T-cell (primary cell): ENCODE results near the gene CFAP74. TPM values are rescaled to one million over a fixed set of nuclear protein-coding genes. Genes with fewer than 3 reads are reported as not detected.

Source experiments
- ATAC-seq, 4 experiments: fragments of 200-7000 bp in 3 of 4; fragments of 150-1000 bp in 1 of 4; cut with Tn5 transposase; replicated peaks in 1 of 4; 1 replicate in 3 of 4; 2 replicates in 1 of 4; pipeline ENCODE4 v1.10.0; 2021; ENCODE audit warnings: moderate library complexity in 3 of 4, mild to moderate bottlenecking in 2 of 4, moderate number of reproducible peaks in 1 of 4
- CTCF ChIA-PET, 2 donors: fragments of 300-600 bp; sonication (Branson Sonifier 250); formaldehyde crosslinking; loops; one replicate each; lab custom pipeline; 2022; ENCODE audit warnings: antibody characterized with exemption in 2 of 2; lab: Charles Lee
- POLR2A ChIA-PET, 2 donors: fragments of 300-600 bp; sonication (Branson Sonifier 250); formaldehyde crosslinking; loops; one replicate each; lab custom pipeline; 2022; ENCODE audit warnings: antibody characterized with exemption in 2 of 2; lab: Charles Lee
- DNase-seq, 35 experiments: peaks; one replicate each; pipeline versions ENCODE4 v3.0.0 to v3.0.0-alpha.2; 2013 to 2023
- H3K27ac ChIP-seq: one replicate; pipeline ENCODE4 v1.5.1; 2013; ENCODE audit warnings: low read length
- H3K27me3 ChIP-seq, 2 experiments: replicated peaks in 1 of 2; 1 replicate in 1 of 2; 2 replicates in 1 of 2; pipeline versions ENCODE4 v1.6.1 to v1.7.0; 2013; ENCODE audit warnings: low read length in 1 of 2, mixed read lengths in 1 of 2; ENCODE audit not compliant: control insufficient read depth in 2 of 2, insufficient read depth in 2 of 2; ENCODE audit errors: extremely low read depth in 1 of 2
- H3K36me3 ChIP-seq, 2 donors: 1 replicate in 1 of 2; 2 replicates in 1 of 2; pipeline versions ENCODE4 v1.6.1 to v1.7.0; 2013; ENCODE audit warnings: low read length in 1 of 2; ENCODE audit not compliant: control insufficient read depth in 2 of 2, insufficient read depth in 1 of 2; ENCODE audit errors: extremely low read depth in 1 of 2
- H3K4me1 ChIP-seq, 2 experiments: 1 replicate in 1 of 2; 2 replicates in 1 of 2; pipeline versions ENCODE4 v1.6.1 to v1.7.0; 2013; ENCODE audit warnings: low read length in 2 of 2, mixed read lengths in 1 of 2; ENCODE audit not compliant: insufficient read depth in 2 of 2, control insufficient read depth in 1 of 2; ENCODE audit errors: extremely low read depth in 1 of 2
- H3K4me3 ChIP-seq, 2 donors: 1 replicate in 1 of 2; 2 replicates in 1 of 2; pipeline versions ENCODE4 v1.5.1 to v1.7.0; 2013; ENCODE audit warnings: mild to moderate bottlenecking in 2 of 2, low read length in 1 of 2, moderate library complexity in 1 of 2; ENCODE audit not compliant: control insufficient read depth in 1 of 2; ENCODE audit errors: extremely low read depth in 1 of 2
- H3K9me3 ChIP-seq: 2 replicates; pipeline ENCODE4 v1.7.0; 2013
- H3K27ac Mint-ChIP-seq, 2 donors: one replicate each; pipeline ENCODE4 v1.8.0; 2020 to 2021; ENCODE audit warnings: mild to moderate bottlenecking in 2 of 2, mixed read lengths in 2 of 2
- H3K27me3 Mint-ChIP-seq, 2 donors: one replicate each; pipeline ENCODE4 v1.8.0; 2021 to 2022; ENCODE audit warnings: mixed read lengths in 2 of 2
- H3K36me3 Mint-ChIP-seq: one replicate; pipeline ENCODE4 v1.8.0; 2021; ENCODE audit warnings: mixed read lengths
- H3K4me1 Mint-ChIP-seq, 3 donors: one replicate each; pipeline ENCODE4 v1.8.0; 2020 to 2022; ENCODE audit warnings: mixed read lengths in 3 of 3, mild to moderate bottlenecking in 1 of 3
- H3K4me3 Mint-ChIP-seq, 3 donors: one replicate each; pipeline ENCODE4 v1.8.0; 2020 to 2022; ENCODE audit warnings: mild to moderate bottlenecking in 3 of 3, mixed read lengths in 3 of 3, moderate library complexity in 3 of 3
- H3K9me3 Mint-ChIP-seq, 3 donors: one replicate each; pipeline ENCODE4 v1.8.0; 2020 to 2022; ENCODE audit warnings: mixed read lengths in 3 of 3
- WGBS: methylation state at CpG from one replicate; pipeline ENCODE4 v1.1.5; 2013; ENCODE audit warnings: missing lambda C conversion rate; ENCODE audit not compliant: insufficient coverage; 5-methylcytosine and 5-hydroxymethylcytosine counted together
- total RNA-seq, 35 experiments: library from RNA in 6 of 35; stranded (reverse) in 6 of 35; fragments of 120-200 nt in 1 of 35; gene quantifications; one replicate each; pipeline versions ENCODE4 v1.2.1 to v1.2.4 and lab custom pipeline; 2013 to 2026

CFAP74 gene
- total RNA-seq, 5 donors from 2014 or later (not counting 1 experiment from before 2014, with no cell fraction given): not detected

GRCh38 chr1:1989102-1989542 is 14.5 kb downstream of the CFAP74 start:
- WGBS: 85% methylated on average over 15 of the region's 22 CpGs

GRCh38 chr1:1988061-1988945 is 15.3 kb downstream of the CFAP74 start:
- Histone ChIP-seq H3K36me3 (no peaks in the 10 kb centered on the region), H3K27ac (no peak overlapping the region), H3K9me3 (no peaks in the 10 kb centered on the region), H3K27me3 (peaks cover 0 to 50% of the 10 kb centered on the region in 2 experiments), H3K4me1 (peaks cover 2 to 6% of the 10 kb centered on the region in 2 experiments), H3K4me3 (no peak overlapping the region)
- POLR2A ChIA-PET: no interaction called here
- peak in 1 of 35 experiments; percentile 7 for DNase-seq
- Mint-ChIP-seq H3K27ac (no peak overlapping the region), H3K27me3 (peaks cover 3 to 26% of the 10 kb centered on the region in 2 donors), H3K4me3 (peak overlapping the region in 1 of 3 donors; percentile 44), H3K4me1 (peaks cover 5 to 12% (median 7%) of the 10 kb centered on the region in 3 donors), H3K9me3 (no peaks in the 10 kb centered on the region), H3K36me3 (no peaks in the 10 kb centered on the region)
- CTCF ChIA-PET: no interaction called here
- peak in 1 of 4 experiments; percentile 54 for ATAC-seq
- 69% methylated on average over 8 of the region's 29 CpGs for WGBS

More at GRCh38 chr1:1989102-1989542, 14.5 kb downstream of the CFAP74 start:
- no peaks in the 10 kb centered on the region for H3K36me3 ChIP-seq
- Mint-ChIP-seq H3K4me3 (peak overlapping the region in 1 of 3 donors; percentile 44), H3K9me3 (no peaks in the 10 kb centered on the region), H3K36me3 (no peaks in the 10 kb centered on the region), H3K4me1 (peaks cover 5 to 12% (median 7%) of the 10 kb centered on the region in 3 donors), H3K27ac (no peak overlapping the region), H3K27me3 (peaks cover 3 to 26% of the 10 kb centered on the region in 2 donors)
- no peak overlapping the region for H3K27ac ChIP-seq
- ChIA-PET POLR2A (no interaction called here), CTCF (interaction anchor here in 1 of 2 donors (0.6 kb wide), 1 partner anchor 123 kb away, joined by 3 read pairs; no protein-coding TSS in a partner anchor)
- peaks cover 0 to 52% of the 10 kb centered on the region in 2 experiments for H3K27me3 ChIP-seq
- no peak for DNase-seq
- ATAC-seq: no peak
- peaks cover 2 to 6% of the 10 kb centered on the region in 2 experiments for H3K4me1 ChIP-seq
- no peaks in the 10 kb centered on the region for H3K9me3 ChIP-seq
- no peak overlapping the region for H3K4me3 ChIP-seq

- no peak overlapping the region for H3K27ac ChIP-seq
- H3K4me1 ChIP-seq: peaks cover 2 to 6% of the 10 kb centered on the region in 2 experiments
- ChIA-PET POLR2A (no interaction called here), CTCF (no interaction called here)
- H3K4me3 ChIP-seq: no peak overlapping the region
- DNase-seq: no peak
- Mint-ChIP-seq H3K4me3 (no peak overlapping the region), H3K4me1 (peaks cover 5 to 12% (median 7%) of the 10 kb centered on the region in 3 donors), H3K27me3 (peaks cover 3 to 26% of the 10 kb centered on the region in 2 donors), H3K27ac (no peak overlapping the region), H3K36me3 (no peaks in the 10 kb centered on the region), H3K9me3 (no peaks in the 10 kb centered on the region)
- no peaks in the 10 kb centered on the region for H3K9me3 ChIP-seq
- peaks cover 0 to 49% of the 10 kb centered on the region in 2 experiments for H3K27me3 ChIP-seq
- H3K36me3 ChIP-seq: no peaks in the 10 kb centered on the region
- WGBS: 79% methylated on average over 12 of the region's 13 CpGs
- ATAC-seq: no peak
Measured at GRCh38 chr1:1987142-1987510, 16.5 kb downstream of the CFAP74 start.

- Mint-ChIP-seq H3K27me3 (peaks cover 3 to 26% of the 10 kb centered on the region in 2 donors), H3K9me3 (no peaks in the 10 kb centered on the region), H3K36me3 (no peaks in the 10 kb centered on the region), H3K4me1 (peaks cover 5 to 12% (median 7%) of the 10 kb centered on the region in 3 donors), H3K4me3 (no peak overlapping the region), H3K27ac (no peak overlapping the region)
- CTCF ChIA-PET: no interaction called here
- Histone ChIP-seq H3K9me3 (no peaks in the 10 kb centered on the region), H3K27me3 (peaks cover 0 to 49% of the 10 kb centered on the region in 2 experiments), H3K4me3 (no peak overlapping the region), H3K36me3 (no peaks in the 10 kb centered on the region), H3K4me1 (peaks cover 2 to 6% of the 10 kb centered on the region in 2 experiments), H3K27ac (no peak overlapping the region)
- no peak for DNase-seq
- POLR2A ChIA-PET: no interaction called here
- no peak for ATAC-seq
- 74% methylated on average over 23 of the region's 24 CpGs for WGBS
Measured at GRCh38 chr1:1986451-1987141, 17.0 kb downstream of the CFAP74 start.

- Mint-ChIP-seq H3K9me3 (no peaks in the 10 kb centered on the region), H3K4me1 (peaks cover 5 to 12% (median 7%) of the 10 kb centered on the region in 3 donors), H3K4me3 (no peak overlapping the region), H3K27me3 (peaks cover 3 to 17% of the 10 kb centered on the region in 2 donors), H3K36me3 (no peaks in the 10 kb centered on the region), H3K27ac (no peak overlapping the region)
- ChIA-PET POLR2A (no interaction called here), CTCF (no interaction called here)
- Histone ChIP-seq H3K4me3 (no peak overlapping the region), H3K27me3 (peaks cover 0 to 49% of the 10 kb centered on the region in 2 experiments), H3K4me1 (peaks cover 2 to 6% of the 10 kb centered on the region in 2 experiments), H3K27ac (no peak overlapping the region), H3K9me3 (no peaks in the 10 kb centered on the region), H3K36me3 (no peaks in the 10 kb centered on the region)
- ATAC-seq (no peak), DNase-seq (no peak)
- WGBS: 80% methylated on average over 32 of the region's 32 CpGs
Measured at GRCh38 chr1:1985375-1986050, 18.1 kb downstream of the CFAP74 start.

GRCh38 chr1:1984560-1985070 is 19.0 kb downstream of the CFAP74 start:
- no peaks in the 10 kb centered on the region for H3K36me3 ChIP-seq
- no peak overlapping the region for H3K4me3 ChIP-seq
- ChIA-PET CTCF (no interaction called here), POLR2A (no interaction called here)
- H3K9me3 ChIP-seq: no peaks in the 10 kb centered on the region
- Mint-ChIP-seq H3K27me3 (peaks cover 3 to 15% of the 10 kb centered on the region in 2 donors), H3K4me1 (peaks cover 5 to 12% (median 7%) of the 10 kb centered on the region in 3 donors), H3K27ac (no peak overlapping the region), H3K4me3 (no peak overlapping the region), H3K36me3 (no peaks in the 10 kb centered on the region), H3K9me3 (no peaks in the 10 kb centered on the region)
- peaks cover 2 to 6% of the 10 kb centered on the region in 2 experiments for H3K4me1 ChIP-seq
- H3K27me3 ChIP-seq: peaks cover 0 to 46% of the 10 kb centered on the region in 2 experiments
- ATAC-seq: no peak
- no peak for DNase-seq
- 80% methylated on average over 17 of the region's 17 CpGs for WGBS
- H3K27ac ChIP-seq: no peak overlapping the region
